ENCODE results near the gene FLNB.
A peak's percentile ranks its signal among the peaks of the same experiment; 100 is the strongest.

The FLNB gene

GRCh38 chr3:58058361-58059263 lies 50.4 kb downstream of the FLNB start:
- TF ChIP-seq, protein P1, sequence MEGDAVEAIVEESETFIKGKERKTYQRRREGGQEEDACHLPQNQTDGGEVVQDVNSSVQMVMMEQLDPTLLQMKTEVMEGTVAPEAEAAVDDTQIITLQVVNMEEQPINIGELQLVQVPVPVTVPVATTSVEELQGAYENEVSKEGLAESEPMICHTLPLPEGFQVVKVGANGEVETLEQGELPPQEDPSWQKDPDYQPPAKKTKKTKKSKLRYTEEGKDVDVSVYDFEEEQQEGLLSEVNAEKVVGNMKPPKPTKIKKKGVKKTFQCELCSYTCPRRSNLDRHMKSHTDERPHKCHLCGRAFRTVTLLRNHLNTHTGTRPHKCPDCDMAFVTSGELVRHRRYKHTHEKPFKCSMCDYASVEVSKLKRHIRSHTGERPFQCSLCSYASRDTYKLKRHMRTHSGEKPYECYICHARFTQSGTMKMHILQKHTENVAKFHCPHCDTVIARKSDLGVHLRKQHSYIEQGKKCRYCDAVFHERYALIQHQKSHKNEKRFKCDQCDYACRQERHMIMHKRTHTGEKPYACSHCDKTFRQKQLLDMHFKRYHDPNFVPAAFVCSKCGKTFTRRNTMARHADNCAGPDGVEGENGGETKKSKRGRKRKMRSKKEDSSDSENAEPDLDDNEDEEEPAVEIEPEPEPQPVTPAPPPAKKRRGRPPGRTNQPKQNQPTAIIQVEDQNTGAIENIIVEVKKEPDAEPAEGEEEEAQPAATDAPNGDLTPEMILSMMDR (IDR thresholded peaks at IDR 0.05; ENCODE audit: low read depth, low read length), result no peak
- in situ Hi-C loops (cut with HindIII; ENCODE audit: low sequenced_read_pairs), result no loop called here
- DNase-seq (ENCODE audit: low read depth, low spot score), result peak; percentile 54
- no peak overlapping the region for H3K4me3 ChIP-seq (ENCODE audit: low read depth, low read length)

- DNase-seq (ENCODE audit: low read depth, low spot score), result peak; percentile 87
- TF ChIP-seq, protein P1 (IDR thresholded peaks at IDR 0.05; ENCODE audit: low read depth, low read length), result no peak
- no peak overlapping the region for H3K4me3 ChIP-seq (ENCODE audit: low read depth, low read length)
- in situ Hi-C loops (cut with HindIII; ENCODE audit: low sequenced_read_pairs), result no loop called here
Measured at GRCh38 chr3:58059349-58060321, 51.4 kb downstream of the FLNB start.

DNA sequence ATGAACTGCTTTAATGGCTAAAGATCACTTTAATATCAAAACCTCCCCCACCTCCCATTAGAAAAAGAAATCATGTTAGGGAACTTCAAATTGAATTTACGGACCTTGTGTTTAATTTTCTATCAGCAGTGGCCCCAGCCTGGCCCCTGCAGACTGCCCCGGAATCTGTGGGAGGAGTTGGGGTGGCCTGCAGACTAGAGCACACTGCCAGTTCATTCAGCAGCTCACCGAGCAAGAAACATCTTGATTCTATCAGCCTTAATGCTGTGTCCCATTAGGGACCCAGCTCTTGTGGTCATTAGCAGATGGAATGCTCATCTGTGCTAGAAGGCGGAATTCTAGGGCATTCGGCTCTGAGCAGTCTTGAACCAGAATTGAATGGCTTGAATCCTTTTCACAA lies 54.2 kb downstream of the FLNB start:
- TF ChIP-seq, protein P1 (IDR thresholded peaks at IDR 0.05; ENCODE audit: low read depth, low read length), result no peak
- DNase-seq (ENCODE audit: low read depth, low spot score), result no peak
- in situ Hi-C loops (cut with HindIII; ENCODE audit: low sequenced_read_pairs), result no loop called here
- no peak overlapping the region for H3K4me3 ChIP-seq (ENCODE audit: low read depth, low read length)

GRCh38 chr3:58063022-58063815 lies 55.0 kb downstream of the FLNB start:
- TF ChIP-seq, protein P1 (IDR thresholded peaks at IDR 0.05; ENCODE audit: low read depth, low read length), result no peak
- no peak overlapping the region for H3K4me3 ChIP-seq (ENCODE audit: low read depth, low read length)
- DNase-seq (ENCODE audit: low read depth, low spot score), result peak; percentile 92
- in situ Hi-C loops (cut with HindIII; ENCODE audit: low sequenced_read_pairs), result no loop called here

- TF ChIP-seq, protein P1 (IDR thresholded peaks at IDR 0.05; ENCODE audit: low read depth, low read length), result no peak
- in situ Hi-C loops (cut with HindIII; ENCODE audit: low sequenced_read_pairs), result no loop called here
- DNase-seq (ENCODE audit: low read depth, low spot score), result no peak
Measured at GRCh38 chr3:58064923-58065638, 56.9 kb downstream of the FLNB start.

More at GRCh38 chr3:58064923-58065638, 56.9 kb downstream of the FLNB start:
- no peak overlapping the region for H3K4me3 ChIP-seq (ENCODE audit: low read depth, low read length)

All from astrocyte of the spinal cord (primary cell).